Keratinocyte (primary cell): Measurements from ENCODE around the gene GTF2IRD1. TPM values are rescaled to one million over a fixed set of nuclear protein-coding genes. Genes with fewer than 3 reads are reported as not detected.
"Not testable (repeated sequence)": the region's sequence is repeated elsewhere in the genome, so short reads cannot be mapped to it uniquely, and the experiment has no call there.

Experiments used
- DNase-seq: peaks from one replicate; pipeline ENCODE4 v3.0.0-alpha.2; 2011; ENCODE audit warnings: low read depth, missing footprints, low spot score
- FAIRE-seq: peaks from 2 replicates; lab custom pipeline; 2011; peaks lifted over from hg19 to GRCh38; lab: Jason Lieb, UNC
- H2AFZ ChIP-seq: 2 replicates; pipeline ENCODE4 v1.6.0; 2012; ENCODE audit warnings: low read length, control low read depth, inconsistent platforms; ENCODE audit not compliant: control insufficient read depth
- H3K27ac ChIP-seq: 2 replicates; pipeline ENCODE4 v1.5.1; 2011; ENCODE audit warnings: low read length; ENCODE audit not compliant: control insufficient read depth, insufficient read depth
- H3K27me3 ChIP-seq: 3 replicates; pipeline ENCODE4 v1.6.0; 2011; ENCODE audit warnings: low read length; ENCODE audit not compliant: control insufficient read depth, insufficient read depth; ENCODE audit errors: extremely low read depth
- H3K36me3 ChIP-seq, 2 experiments: 2 replicates in 1 of 2; 3 replicates in 1 of 2; pipeline ENCODE4 v1.5.1; 2011; ENCODE audit warnings: low read length in 2 of 2, mild to moderate bottlenecking in 1 of 2; ENCODE audit not compliant: control insufficient read depth in 2 of 2, insufficient read depth in 2 of 2; ENCODE audit errors: extremely low read depth in 1 of 2
- H3K4me1 ChIP-seq: 3 replicates; pipeline ENCODE4 v1.5.1; 2011; ENCODE audit warnings: low read length; ENCODE audit not compliant: control insufficient read depth, insufficient read depth; ENCODE audit errors: extremely low read depth
- H3K4me2 ChIP-seq: 3 replicates; pipeline ENCODE4 v1.6.0; 2011; ENCODE audit warnings: low read depth, low read length; ENCODE audit not compliant: control insufficient read depth, insufficient read depth; ENCODE audit errors: extremely low read depth
- H3K4me3 ChIP-seq, 3 experiments: fragments of 200-600 bp in 1 of 3; sonication (generic) in 1 of 3; 2 replicates in 2 of 3; 3 replicates in 1 of 3; pipeline ENCODE4 v1.5.1; 2011 to 2016; ENCODE audit warnings: low read length in 3 of 3, mild to moderate bottlenecking in 3 of 3, control low read depth in 2 of 3, inconsistent platforms in 1 of 3, low read depth in 1 of 3, mixed read lengths in 1 of 3, mixed run types in 1 of 3, moderate library complexity in 1 of 3; ENCODE audit not compliant: control insufficient read depth in 2 of 3, insufficient read depth in 2 of 3; ENCODE audit errors: extremely low read depth in 1 of 3
- H3K79me2 ChIP-seq: 2 replicates; pipeline ENCODE4 v1.6.0; 2012; ENCODE audit warnings: low read length; ENCODE audit not compliant: control insufficient read depth, insufficient read depth
- H3K9ac ChIP-seq: 3 replicates; pipeline ENCODE4 v1.6.0; 2011; ENCODE audit warnings: low read length; ENCODE audit not compliant: control insufficient read depth, insufficient read depth; ENCODE audit errors: extremely low read depth
- H3K9me1 ChIP-seq: 3 replicates; pipeline ENCODE4 v1.6.0; 2011; ENCODE audit warnings: low read length; ENCODE audit not compliant: control insufficient read depth, insufficient read depth; ENCODE audit errors: extremely low read depth
- H3K9me3 ChIP-seq: 2 replicates; pipeline ENCODE4 v1.5.1; 2012; ENCODE audit warnings: low read depth, low read length; ENCODE audit not compliant: control insufficient read depth
- H4K20me1 ChIP-seq: 3 replicates; pipeline ENCODE4 v1.6.0; 2011; ENCODE audit warnings: low read length; ENCODE audit not compliant: control insufficient read depth, insufficient read depth; ENCODE audit errors: extremely low read depth
- EZH2 ChIP-seq: IDR thresholded peaks from one replicate; pipeline ENCODE4 v1.6.1; 2012; ENCODE audit warnings: inconsistent platforms, mild to moderate bottlenecking, low read length, moderate library complexity
- dilution Hi-C: fragments of 300-500 bp; cut with MboI; formaldehyde crosslinking; loops from one replicate; pipeline ENCODE4 v1.7.0; 2020; ENCODE audit warnings: low sequenced_read_pairs; ENCODE audit not compliant: extremely low pct_ligation_motif_present
- polyA plus RNA-seq, 5 experiments: library from polyadenylated mRNA; depleted of rRNA in 3 of 5; stranded (reverse) in 3 of 5; stranded (forward) in 1 of 5; unstranded in 1 of 5; fragments of >200 nt; gene quantifications; 1 replicate in 1 of 5; 2 replicates in 3 of 5; 3 replicates in 1 of 5; pipeline versions ENCODE4 v1.2.1 to v1.2.3, GENCODE V29; 2011 to 2012; ENCODE audit warnings: missing spikeins in 2 of 5, low read depth in 1 of 5, low replicate concordance in 1 of 5
- TF ChIP-seq, protein P1 (sequence below), 3 experiments: IDR thresholded peaks in 1 of 3; conservative IDR thresholded peaks in 1 of 3; optimal IDR thresholded peaks in 1 of 3; 2 replicates in 2 of 3; 3 replicates in 1 of 3; pipeline versions ENCODE3 to v1.5.1; 2011; ENCODE audit warnings: low read length in 3 of 3, mild to moderate bottlenecking in 3 of 3, moderate library complexity in 2 of 3, control low read depth in 1 of 3, inconsistent platforms in 1 of 3; ENCODE audit not compliant: insufficient read depth in 2 of 3; ENCODE audit errors: extremely low read depth in 1 of 3

Gene GTF2IRD1
- polyA plus RNA-seq, 1 donor (not counting 4 experiments of a cell fraction or from before 2014, with no cell fraction given): 19.4 TPM

DNA sequence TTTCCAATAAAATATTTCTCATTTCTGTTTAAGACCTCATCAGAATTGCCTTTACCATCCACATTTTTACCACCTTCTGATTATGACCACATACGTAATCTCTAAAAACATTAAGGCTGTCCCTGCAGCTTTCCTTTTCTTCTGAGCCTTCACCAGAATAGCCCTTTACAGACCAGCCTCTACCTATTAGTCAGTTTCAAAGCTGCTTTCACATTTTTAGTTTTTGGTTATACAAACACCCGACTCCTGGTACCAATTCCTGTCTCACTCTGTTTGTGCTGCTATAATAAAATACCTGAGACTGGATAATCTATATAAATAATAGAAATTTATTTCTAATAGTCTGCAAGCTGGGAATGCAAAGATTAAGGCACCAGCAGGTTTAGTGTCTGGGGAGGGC is 15.4 kb upstream of the GTF2IRD1 start:
- Histone ChIP-seq H3K27ac (no peak overlapping the region), H3K4me3 (no peak overlapping the region), H3K9ac (no peak overlapping the region), H2AFZ (no peak overlapping the region), H3K9me1 (no peaks in the 10 kb centered on the region), H3K9me3 (no peaks in the 10 kb centered on the region), H3K36me3 (no peaks in the 10 kb centered on the region), H3K79me2 (no peaks in the 10 kb centered on the region), H3K4me2 (no peak overlapping the region), H4K20me1 (no peaks in the 10 kb centered on the region), H3K27me3 (no peaks in the 10 kb centered on the region), H3K4me1 (no peaks in the 10 kb centered on the region)
- FAIRE-seq (no peak), DNase-seq (no peak)
- dilution Hi-C loops: no loop called here
- no peak for TF ChIP-seq EZH2
- TF ChIP-seq, protein P1, sequence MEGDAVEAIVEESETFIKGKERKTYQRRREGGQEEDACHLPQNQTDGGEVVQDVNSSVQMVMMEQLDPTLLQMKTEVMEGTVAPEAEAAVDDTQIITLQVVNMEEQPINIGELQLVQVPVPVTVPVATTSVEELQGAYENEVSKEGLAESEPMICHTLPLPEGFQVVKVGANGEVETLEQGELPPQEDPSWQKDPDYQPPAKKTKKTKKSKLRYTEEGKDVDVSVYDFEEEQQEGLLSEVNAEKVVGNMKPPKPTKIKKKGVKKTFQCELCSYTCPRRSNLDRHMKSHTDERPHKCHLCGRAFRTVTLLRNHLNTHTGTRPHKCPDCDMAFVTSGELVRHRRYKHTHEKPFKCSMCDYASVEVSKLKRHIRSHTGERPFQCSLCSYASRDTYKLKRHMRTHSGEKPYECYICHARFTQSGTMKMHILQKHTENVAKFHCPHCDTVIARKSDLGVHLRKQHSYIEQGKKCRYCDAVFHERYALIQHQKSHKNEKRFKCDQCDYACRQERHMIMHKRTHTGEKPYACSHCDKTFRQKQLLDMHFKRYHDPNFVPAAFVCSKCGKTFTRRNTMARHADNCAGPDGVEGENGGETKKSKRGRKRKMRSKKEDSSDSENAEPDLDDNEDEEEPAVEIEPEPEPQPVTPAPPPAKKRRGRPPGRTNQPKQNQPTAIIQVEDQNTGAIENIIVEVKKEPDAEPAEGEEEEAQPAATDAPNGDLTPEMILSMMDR (optimal IDR thresholded peaks at IDR 0.05 in 1 of 3, IDR thresholded peaks at IDR 0.05 in 1 of 3, conservative IDR thresholded peaks at IDR 0.05 in 1 of 3; ENCODE audit: extremely low read depth in 1 of 3, insufficient read depth in 2 of 3, low read length in 3 of 3): no peak

DNA sequence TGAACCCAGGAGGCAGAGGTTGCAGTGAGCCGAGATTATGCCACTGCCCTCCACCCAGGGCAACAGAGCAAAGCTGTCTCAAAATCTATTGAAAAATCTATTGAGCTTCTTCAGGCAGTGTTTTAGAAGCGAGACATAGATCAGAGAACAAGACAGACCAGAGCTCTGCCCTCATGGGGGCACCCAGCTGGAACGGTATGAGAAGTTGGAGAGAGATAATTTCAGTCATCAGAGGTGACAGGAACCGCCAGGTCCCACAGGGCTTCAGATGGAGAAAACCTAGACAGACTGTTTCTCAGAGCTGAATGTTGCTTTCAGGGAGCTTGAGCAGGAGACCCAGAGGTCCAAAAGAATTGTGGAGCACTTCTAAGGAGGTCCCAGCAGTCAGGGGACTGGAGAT is 14.2 kb upstream of the GTF2IRD1 start:
- no peak for FAIRE-seq
- Histone ChIP-seq H3K27ac (no peak overlapping the region), H2AFZ (no peak overlapping the region), H3K4me3 (no peak overlapping the region), H3K27me3 (no peaks in the 10 kb centered on the region), H3K9ac (no peak overlapping the region), H4K20me1 (no peaks in the 10 kb centered on the region), H3K36me3 (no peaks in the 10 kb centered on the region), H3K79me2 (no peaks in the 10 kb centered on the region), H3K4me1 (no peaks in the 10 kb centered on the region), H3K9me1 (no peaks in the 10 kb centered on the region), H3K4me2 (no peak overlapping the region), H3K9me3 (no peaks in the 10 kb centered on the region)
- no peak for DNase-seq
- dilution Hi-C loops: no loop called here
- no peak for TF ChIP-seq EZH2
- TF ChIP-seq, protein P1 (optimal IDR thresholded peaks at IDR 0.05 in 1 of 3, IDR thresholded peaks at IDR 0.05 in 1 of 3, conservative IDR thresholded peaks at IDR 0.05 in 1 of 3; ENCODE audit: extremely low read depth in 1 of 3, insufficient read depth in 2 of 3, low read length in 3 of 3): no peak

DNA sequence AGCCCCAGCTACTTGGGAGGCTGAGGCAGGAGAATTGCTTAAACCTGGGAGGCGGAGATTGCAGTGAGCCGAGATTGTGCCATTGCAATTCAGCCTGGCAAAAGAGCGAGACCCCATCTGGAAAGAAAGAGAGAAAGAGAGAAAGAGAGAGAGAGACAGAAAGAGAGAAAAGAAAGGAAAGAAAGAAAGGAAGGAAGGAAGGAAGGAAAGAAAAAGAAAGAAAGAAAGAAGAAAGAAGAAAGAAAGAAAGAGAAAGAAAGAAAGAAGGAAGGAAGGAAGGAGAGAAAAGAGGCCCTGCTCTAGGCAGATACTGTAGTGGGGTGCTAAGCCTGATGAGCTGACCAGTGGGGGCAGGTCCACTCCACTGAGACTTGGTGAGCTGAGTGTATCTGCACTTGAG is 13.6 kb upstream of the GTF2IRD1 start:
- H3K27me3 ChIP-seq, H3K9ac ChIP-seq, dilution Hi-C loops, H3K36me3 ChIP-seq, H3K9me3 ChIP-seq, H3K79me2 ChIP-seq, H3K4me2 ChIP-seq, H3K4me1 ChIP-seq, H3K9me1 ChIP-seq, FAIRE-seq, H2AFZ ChIP-seq, DNase-seq, H3K4me3 ChIP-seq, H3K27ac ChIP-seq, H4K20me1 ChIP-seq: not testable (repeated sequence)
